ENCODE results near the gene NINJ1.

NINJ1 gene

DNA sequence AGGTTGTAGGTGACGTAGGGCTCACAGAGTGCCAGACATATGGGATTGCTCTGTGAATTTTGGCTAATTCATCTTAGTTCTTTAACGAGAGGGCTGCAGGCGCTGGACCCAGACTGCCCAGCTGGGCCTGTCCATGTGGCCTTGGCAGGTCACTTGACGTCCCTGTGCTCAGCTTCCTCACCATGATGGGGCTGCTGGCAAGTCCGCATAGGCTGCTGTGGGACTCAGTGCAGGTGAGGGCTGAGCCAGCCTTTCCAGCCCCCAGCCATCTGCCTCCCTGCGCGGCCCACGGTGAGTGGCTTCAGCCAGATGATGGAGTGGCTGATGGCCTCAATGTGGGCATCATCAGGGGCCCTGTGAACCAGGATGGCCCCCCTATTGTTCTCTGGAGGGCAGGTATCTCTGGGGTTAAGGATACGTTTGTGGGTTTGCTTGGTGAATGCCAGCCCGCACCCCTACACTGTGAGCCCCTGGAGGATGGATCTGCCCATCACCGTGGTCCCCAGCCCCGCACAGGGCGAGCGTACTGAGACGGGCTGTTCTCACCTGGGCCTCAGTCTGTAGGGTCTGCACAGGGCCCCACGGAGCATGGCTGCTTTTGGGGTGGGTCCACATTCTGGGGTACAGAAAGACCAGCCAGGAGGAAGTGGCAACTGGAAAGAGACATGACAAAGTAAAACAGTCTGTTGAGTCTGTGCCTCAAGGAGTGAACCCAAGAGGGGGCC is 34.3 kb downstream of the NINJ1 start:
- DNase-seq: no peak

DNA sequence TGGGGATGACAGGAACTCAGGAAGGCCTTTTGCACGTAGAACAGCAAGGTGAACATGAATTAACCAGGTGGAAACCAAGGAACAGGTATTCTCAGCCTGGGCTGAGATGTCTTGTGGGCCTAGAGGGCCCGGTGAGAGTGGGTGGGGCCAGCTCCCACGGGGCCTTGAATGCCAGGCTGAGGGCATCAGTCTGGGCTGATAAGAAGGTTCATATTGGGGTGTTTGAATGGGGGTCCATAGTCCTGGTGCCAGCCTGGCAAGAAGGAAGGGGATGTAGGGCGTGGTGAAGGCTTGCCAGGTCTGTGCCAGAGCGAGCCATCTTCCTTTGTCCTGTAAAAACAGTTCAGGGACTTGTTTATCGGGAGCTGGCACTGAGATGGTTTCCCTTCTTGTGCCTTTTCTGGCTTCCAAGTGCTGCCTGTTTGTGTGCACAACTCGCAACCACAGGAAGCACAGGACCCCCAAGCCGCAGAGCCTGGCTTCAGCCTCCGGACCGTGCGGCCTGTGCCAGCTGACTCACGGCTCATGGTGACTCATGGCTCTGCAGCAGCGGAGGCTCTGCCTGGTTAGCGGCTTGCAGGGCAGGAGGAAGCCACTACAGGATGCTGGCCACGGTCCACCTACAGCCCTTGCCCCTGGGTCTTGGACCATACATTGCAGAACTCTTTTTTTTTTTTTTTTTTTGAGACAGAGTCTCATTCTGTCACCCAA is 35.7 kb downstream of the NINJ1 start:
- DNase-seq: no peak

DNA sequence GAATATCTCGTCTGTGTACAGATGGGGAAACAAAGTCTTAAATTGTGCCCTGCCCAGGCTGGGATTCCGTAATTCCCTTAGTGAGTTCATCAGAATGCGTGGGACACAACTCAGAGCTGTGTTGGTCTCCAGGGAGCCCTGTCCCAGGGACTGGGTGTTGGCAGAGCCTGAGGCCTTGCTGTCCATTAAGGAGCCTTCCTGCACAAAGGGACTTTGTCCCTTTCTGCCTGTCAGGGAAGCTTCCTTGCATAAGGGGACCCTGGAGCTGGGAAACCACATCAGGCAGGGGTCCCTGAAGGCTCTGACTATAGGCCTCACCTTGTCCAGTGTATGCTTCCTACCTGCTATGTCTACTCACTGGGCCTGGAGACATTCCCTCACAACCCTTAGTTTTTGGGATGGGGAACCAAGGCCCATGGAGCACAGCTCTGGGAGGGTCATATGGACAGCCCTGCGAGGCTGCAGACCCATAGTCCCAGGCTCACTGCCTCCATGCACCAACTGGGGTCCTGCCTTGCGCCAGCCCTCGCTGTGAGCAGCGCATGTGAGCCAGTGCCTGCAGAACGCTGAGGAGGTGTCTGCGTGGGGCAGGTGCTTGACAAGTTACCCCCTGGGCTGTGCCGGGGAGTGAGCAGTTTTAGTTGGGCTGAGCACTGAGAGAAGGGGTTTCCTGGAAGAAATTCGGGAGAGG is 36.4 kb downstream of the NINJ1 start:
- no peak for DNase-seq

DNA sequence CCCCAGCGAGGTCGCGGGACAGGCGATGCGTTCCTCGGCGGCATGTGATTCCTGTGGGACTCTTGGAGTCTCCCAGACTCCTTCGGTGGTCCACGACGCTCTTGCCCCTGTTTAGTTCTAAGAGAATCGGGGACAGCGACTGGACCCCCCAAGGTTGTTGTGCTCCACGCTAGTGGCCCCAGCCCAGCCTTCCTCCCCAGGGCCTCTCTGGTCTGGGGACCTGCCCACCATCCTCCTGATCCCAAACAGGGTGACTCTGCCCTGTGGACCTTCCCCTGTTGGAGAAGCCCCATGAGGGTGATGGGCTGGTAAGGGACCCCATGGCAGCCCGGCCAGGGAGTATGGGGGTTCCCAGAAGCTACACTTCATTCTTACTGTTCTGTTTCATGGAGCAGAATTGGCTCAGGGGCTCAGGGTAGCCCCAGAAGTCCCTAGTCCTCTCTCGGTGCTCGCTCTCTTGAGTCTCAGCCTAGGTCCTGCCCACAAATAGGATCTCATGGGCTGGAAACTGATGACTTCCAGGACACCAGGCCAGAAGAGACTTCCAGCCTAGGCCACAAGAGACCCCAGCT is 37.2 kb downstream of the NINJ1 start:
- DNase-seq: no peak

- peak; percentile 30 for DNase-seq
Measured at GRCh38 chr9:93096131-93096802, 37.8 kb downstream of the NINJ1 start, which contains the start of gene CARD19. Gene CARD19 (plus strand): TSS chr9:93096217. CDS start chr9:93096346, 129 bp downstream.

- DNase-seq: peak; percentile 99
Measured at GRCh38 chr9:93095205-93096130, 38.6 kb downstream of the NINJ1 start.

DNA sequence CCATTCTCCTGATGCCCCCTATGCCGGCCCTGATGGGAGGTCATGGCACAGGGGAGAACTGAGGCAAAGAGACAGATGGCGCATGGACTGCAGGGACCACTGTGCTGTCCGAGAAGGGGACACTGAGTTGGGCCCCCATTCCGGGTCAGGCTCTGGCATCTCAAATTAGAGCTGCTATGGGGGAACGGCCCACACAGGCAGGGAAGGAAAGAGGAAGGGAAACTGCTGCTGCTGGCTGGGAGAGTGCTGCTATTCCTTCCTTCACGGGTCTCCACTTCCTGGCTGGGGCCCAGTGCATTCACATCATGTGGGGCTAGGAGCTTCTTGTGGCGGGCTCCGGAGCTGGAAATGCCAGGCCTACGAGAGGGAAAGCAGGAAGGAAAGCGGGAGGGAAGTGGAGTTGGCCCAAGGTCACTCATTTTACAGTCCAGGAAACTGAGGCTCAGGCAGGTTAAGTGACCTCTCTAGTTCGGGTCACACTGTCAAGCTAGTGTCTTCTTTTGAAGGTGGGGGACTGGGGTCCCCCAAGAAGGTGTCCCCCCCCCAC is 39.3 kb downstream of the NINJ1 start:
- DNase-seq: no peak

DNA sequence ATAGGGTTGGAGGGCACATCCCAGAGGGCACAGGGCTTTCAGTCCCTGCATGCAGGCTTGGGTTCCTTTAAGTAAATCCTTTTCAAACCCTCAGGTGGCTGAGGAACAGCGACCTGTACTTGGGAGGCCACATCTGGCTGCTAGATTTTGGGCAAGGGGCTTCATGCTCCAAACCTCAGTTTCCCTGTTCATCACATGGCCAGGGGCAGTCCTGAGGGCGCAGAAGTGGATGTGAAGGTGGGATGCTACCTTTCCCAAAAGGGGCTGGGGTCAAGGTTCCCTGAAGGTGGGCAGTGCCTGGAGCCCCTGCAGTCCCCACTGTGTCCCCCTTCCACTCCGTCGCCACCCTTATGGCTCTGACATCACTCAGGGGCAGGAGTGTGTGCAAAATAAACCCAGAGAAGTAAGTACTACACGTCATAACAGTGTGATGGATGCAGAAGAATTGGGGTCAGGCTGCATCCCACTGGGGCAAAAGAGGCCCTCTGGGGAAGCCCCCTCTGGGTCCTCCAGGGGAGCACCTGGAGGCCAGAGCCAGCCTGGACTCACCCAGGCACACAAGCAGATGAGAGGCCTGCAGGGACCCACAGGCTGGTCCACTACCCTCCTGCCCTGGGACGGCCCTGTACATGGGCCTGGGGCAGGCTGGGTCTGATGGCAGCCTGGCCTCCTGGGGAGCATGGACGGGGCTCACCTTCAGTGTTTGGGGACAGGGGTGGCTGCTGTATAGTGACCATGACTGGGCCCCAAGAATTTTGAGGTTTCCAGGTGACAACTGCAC is 40.0 kb downstream of the NINJ1 start:
- no peak for DNase-seq

- peak; percentile 9 for DNase-seq
Measured at GRCh38 chr9:93093127-93093876, 40.7 kb downstream of the NINJ1 start.

- DNase-seq: no peak
Measured at GRCh38 chr9:93092251-93092991, 41.6 kb downstream of the NINJ1 start.

DNA sequence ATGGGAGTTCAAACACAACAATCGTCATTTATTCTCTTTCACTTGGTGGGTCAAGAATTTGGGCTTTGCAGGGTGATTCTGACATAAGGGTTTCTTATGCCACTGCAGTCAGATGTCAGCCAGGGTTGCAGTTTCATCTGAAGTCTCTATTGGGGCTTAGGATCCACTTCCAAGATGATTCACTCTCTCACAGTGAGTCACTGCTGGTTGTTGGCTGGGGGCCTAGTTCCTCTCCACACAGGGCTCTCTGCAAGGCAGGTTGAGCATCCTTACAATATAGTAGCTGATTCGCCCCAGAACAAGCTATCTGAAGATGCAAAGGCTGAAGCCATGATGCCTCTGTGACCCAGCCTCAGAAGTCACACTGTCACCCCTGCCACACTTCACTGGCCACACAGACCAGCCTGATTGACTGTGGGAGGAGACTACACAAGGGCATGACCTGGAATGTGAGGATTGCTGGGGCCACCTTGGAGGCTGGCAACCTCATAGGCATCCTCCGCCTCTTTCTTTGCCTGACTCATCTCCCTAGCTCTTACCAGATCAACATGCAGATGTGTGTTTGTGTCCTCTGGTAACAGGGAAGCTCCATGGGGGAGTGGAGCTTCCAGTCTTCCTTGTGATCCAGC is 42.5 kb downstream of the NINJ1 start:
- no peak for DNase-seq

GRCh38 chr9:93091056-93091452 is 43.0 kb downstream of the NINJ1 start:
- no peak for DNase-seq

DNA sequence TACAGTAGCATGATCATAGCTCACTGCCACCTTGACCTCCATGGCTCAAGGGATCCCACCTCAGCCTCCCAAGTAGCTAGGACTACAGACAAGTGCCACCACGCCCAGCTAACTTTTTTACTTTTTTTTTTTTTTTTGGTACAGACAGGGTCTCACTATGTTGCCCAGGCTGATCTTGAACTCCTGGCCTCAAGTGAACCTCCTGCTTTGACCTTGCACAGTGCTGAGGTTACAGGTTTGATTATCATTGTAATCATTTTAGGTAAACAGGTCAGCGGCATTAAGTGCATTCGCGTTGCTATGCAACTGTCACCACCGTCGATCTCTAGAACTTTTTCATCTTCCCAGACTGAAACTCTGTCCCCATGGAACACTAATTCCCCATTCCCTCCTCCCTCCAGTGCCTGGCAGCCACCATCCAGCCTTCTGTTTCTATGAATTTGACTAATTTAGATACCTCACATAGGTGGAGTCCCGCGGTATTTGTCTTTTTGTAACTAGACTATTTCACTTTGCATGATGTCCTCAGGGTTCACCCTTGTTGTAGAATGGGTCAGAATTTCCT is 43.9 kb downstream of the NINJ1 start:
- DNase-seq: no peak

DNA sequence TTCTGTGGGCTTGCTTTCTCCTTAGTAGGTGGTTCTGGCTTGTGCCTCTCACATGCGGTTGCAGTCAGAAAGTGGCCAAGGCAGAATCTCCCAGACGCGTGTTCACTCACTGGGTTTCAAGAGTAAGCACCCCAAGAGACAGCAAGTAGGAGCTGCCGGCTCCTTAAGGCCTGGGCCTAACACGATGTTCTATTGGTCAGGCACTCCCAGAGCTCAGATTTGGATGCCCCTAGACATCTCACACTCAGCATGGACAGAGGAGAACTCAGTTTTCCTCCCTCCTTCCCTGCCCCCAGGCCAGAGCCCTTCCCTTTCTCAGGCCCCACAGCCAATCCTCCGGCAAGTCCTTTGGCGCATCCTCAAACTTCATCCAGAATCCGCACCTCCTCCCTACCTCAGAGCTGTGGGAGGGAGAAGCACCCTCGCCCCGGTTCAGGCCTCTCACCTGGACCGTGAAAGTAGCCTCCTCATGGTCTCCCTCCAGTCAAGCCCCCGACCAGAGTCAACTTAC is 44.5 kb downstream of the NINJ1 start:
- DNase-seq: no peak

- no peak for DNase-seq
Measured at GRCh38 chr9:93089024-93089423, 45.0 kb downstream of the NINJ1 start.

- no peak for DNase-seq
Measured at GRCh38 chr9:93088656-93089015, 45.4 kb downstream of the NINJ1 start.

GRCh38 chr9:93087971-93088655 is 45.9 kb downstream of the NINJ1 start:
- DNase-seq: no peak

All from NCI-H510A treated with DMSO at 0.1 percent for 48 hours (cell line).